Measurements from ENCODE around the gene PSMG3. TPM values are rescaled to one million over a fixed set of nuclear protein-coding genes. Genes with fewer than 3 reads are reported as not detected.

Gene PSMG3
- total and polyA plus RNA-seq, 2 donors from 2014 or later = 29.7 to 66.6 TPM

DNA sequence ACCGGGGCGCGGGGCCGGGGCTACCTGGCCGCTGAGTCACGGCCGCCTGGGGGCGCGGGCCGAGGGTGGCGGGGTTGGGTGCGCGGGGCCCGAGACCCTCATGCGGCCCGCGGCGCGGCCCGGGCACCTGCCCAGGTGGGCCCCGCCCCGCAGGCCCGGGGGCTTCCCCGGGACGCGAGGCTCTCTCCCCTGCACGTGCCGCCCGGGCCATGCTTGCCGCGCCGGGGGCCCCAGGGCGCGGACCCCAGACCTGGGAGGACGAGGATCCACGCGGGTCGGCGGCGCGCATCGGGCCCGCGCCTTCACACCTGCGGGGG is 38.9 kb downstream of the PSMG3 start:
- Histone ChIP-seq H3K27ac (ENCODE audit: low read depth in 2 of 2, low read length in 2 of 2) (peak overlapping the region in 1 of 2 donors; percentile 98), H3K9ac (ENCODE audit: low read length in 3 of 3) (no peak overlapping the region), H3K9me3 (ENCODE audit: control insufficient read depth in 2 of 3, insufficient read depth in 1 of 3, low read length in 3 of 3) (no peaks in the 10 kb centered on the region), H3K27me3 (ENCODE audit: control insufficient read depth, insufficient read depth, low read length) (no peaks in the 10 kb centered on the region), H3K36me3 (ENCODE audit: control insufficient read depth in 2 of 3, insufficient read depth in 3 of 3, low read length in 3 of 3) (no peaks in the 10 kb centered on the region), H3K4me3 (ENCODE audit: low read length in 3 of 3) (no peak overlapping the region), H3K4me1 (ENCODE audit: control insufficient read depth in 2 of 3, insufficient read depth in 2 of 3, low read depth in 1 of 3, low read length in 3 of 3) (peaks cover 0 to 19% (median 14%) of the 10 kb centered on the region in 3 donors)
- TF ChIP-seq, protein P1, sequence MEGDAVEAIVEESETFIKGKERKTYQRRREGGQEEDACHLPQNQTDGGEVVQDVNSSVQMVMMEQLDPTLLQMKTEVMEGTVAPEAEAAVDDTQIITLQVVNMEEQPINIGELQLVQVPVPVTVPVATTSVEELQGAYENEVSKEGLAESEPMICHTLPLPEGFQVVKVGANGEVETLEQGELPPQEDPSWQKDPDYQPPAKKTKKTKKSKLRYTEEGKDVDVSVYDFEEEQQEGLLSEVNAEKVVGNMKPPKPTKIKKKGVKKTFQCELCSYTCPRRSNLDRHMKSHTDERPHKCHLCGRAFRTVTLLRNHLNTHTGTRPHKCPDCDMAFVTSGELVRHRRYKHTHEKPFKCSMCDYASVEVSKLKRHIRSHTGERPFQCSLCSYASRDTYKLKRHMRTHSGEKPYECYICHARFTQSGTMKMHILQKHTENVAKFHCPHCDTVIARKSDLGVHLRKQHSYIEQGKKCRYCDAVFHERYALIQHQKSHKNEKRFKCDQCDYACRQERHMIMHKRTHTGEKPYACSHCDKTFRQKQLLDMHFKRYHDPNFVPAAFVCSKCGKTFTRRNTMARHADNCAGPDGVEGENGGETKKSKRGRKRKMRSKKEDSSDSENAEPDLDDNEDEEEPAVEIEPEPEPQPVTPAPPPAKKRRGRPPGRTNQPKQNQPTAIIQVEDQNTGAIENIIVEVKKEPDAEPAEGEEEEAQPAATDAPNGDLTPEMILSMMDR (IDR thresholded peaks at IDR 0.05; ENCODE audit: borderline replicate concordance, extremely low read depth, insufficient read depth) = no peak
- DNase-seq (no peak), FAIRE-seq (no peak)
- intact Hi-C loops (cut with DNase I) = no loop called here

DNA sequence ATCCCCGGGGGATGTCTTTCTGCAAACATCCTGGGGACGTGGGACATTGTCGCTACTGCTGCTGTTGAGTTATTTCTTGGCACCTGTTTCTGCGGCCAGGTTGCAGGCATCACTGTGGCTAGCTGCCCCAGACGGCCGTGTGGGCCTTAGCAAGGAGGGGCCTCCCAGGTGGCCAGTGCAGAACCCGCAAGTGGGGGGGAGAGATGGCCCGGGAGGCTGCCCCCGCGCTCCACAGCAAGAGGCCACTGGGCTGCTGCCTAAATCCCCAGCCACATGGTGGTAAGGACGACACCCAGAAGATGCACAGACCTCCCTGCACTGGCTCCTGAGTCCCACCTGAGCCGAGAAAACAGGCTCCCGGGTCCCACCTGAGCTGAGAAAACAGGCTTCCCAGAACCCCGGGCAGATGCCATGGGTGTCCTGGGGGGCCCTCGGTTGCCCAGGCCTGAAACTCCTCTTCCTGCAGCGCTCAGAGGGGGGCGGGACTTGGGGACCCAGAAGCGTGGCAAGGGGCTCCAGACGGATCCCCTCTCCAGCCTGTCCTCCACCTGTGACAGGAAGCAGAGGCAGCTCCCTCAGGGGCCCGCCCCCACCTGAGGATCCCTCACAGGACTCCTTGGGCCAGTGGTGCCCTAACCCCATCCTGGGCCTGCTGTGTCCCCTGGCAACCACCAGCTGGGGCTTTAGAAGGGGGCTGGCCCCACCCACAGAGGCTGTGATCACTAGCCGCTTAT is 40.3 kb downstream of the PSMG3 start:
- FAIRE-seq (no peak), DNase-seq (peak in 2 of 5 donors; percentile 69 to 80)
- Histone ChIP-seq H3K27ac (ENCODE audit: low read depth in 2 of 2, low read length in 2 of 2) (no peak overlapping the region), H3K9me3 (ENCODE audit: control insufficient read depth in 2 of 3, insufficient read depth in 1 of 3, low read length in 3 of 3) (no peaks in the 10 kb centered on the region), H3K4me1 (ENCODE audit: control insufficient read depth in 2 of 3, insufficient read depth in 2 of 3, low read depth in 1 of 3, low read length in 3 of 3) (peaks cover 0 to 19% (median 14%) of the 10 kb centered on the region in 3 donors), H3K27me3 (ENCODE audit: control insufficient read depth, insufficient read depth, low read length) (no peaks in the 10 kb centered on the region), H3K36me3 (ENCODE audit: control insufficient read depth in 2 of 3, insufficient read depth in 3 of 3, low read length in 3 of 3) (no peaks in the 10 kb centered on the region), H3K9ac (ENCODE audit: low read length in 3 of 3) (no peak overlapping the region), H3K4me3 (ENCODE audit: low read length in 3 of 3) (no peak overlapping the region)
- intact Hi-C loops (cut with DNase I) = no loop called here
- TF ChIP-seq, protein P1 (IDR thresholded peaks at IDR 0.05; ENCODE audit: borderline replicate concordance, extremely low read depth, insufficient read depth) = no peak

DNA sequence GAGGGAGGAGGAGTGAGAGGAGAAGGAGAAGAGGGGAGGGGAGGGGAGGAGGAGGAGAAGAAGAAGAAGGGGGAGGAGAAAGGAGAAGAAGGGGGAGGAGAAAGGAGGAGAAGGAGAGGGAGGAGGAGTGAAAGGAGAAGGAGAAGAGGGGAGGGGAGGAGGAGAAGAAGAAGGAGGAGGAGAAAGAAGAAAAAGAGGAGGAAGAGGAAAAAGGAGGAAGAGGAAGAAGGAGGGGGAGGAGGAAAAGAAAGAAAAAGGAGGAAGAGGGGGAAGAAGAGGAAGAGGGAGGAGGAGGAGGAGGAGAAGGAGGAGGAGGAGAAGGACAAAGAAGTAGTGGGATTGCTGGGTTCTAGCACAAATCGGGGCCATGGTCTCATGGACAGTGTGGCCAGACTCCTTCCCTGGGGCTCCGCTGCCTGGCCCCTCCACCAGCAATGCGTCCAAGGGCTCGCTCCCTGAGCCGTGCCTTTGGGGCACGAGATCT is 43.5 kb downstream of the PSMG3 start:
- no peaks in the 10 kb centered on the region for H3K4me1 ChIP-seq (ENCODE audit: control insufficient read depth in 2 of 3, insufficient read depth in 2 of 3, low read depth in 1 of 3, low read length in 3 of 3)
- H3K9ac ChIP-seq (ENCODE audit: low read length in 3 of 3) = no peak overlapping the region
- H3K9me3 ChIP-seq (ENCODE audit: control insufficient read depth in 2 of 3, insufficient read depth in 1 of 3, low read length in 3 of 3) = no peaks in the 10 kb centered on the region
- no peak overlapping the region for H3K27ac ChIP-seq (ENCODE audit: low read depth in 2 of 2, low read length in 2 of 2)
- no peak overlapping the region for H3K4me3 ChIP-seq (ENCODE audit: low read length in 3 of 3)
- intact Hi-C loops (cut with DNase I) = no loop called here
- no peaks in the 10 kb centered on the region for H3K27me3 ChIP-seq (ENCODE audit: control insufficient read depth, insufficient read depth, low read length)
- H3K36me3 ChIP-seq (ENCODE audit: control insufficient read depth in 2 of 3, insufficient read depth in 3 of 3, low read length in 3 of 3) = no peaks in the 10 kb centered on the region
- TF ChIP-seq, protein P1 (IDR thresholded peaks at IDR 0.05; ENCODE audit: borderline replicate concordance, extremely low read depth, insufficient read depth) = no peak
- no peak for FAIRE-seq
- DNase-seq = no peak

Data from kidney (tissue), 14 donors.